MCF 10A (cell line): Measurements from ENCODE around the gene IPO13. TPM values are rescaled to one million over a fixed set of nuclear protein-coding genes. Genes with fewer than 3 reads are reported as not detected.
A peak's percentile ranks its signal among the peaks of the same experiment; 100 is the strongest.

Source experiments
- BruUV-seq: library from RNA; stranded (reverse); fragments of 400-500 nt; replicated peaks from 2 replicates; lab custom pipeline; 2021; lab: Mats Ljungman, UMichigan
- CTCF ChIA-PET: fragments of 300-600 bp; sonication (Branson Sonifier 250); formaldehyde crosslinking; extraction: SDS; loops from one replicate; lab custom pipeline; 2021; ENCODE audit warnings: antibody characterized with exemption, inconsistent platforms; lab: Yijun Ruan, JAX
- POLR2A ChIA-PET: fragments of 300-600, 350-650 bp; sonication (Branson Sonifier 250); formaldehyde crosslinking; extraction: SDS; loops from one replicate; lab custom pipeline; 2020; ENCODE audit warnings: antibody characterized with exemption, inconsistent platforms; lab: Yijun Ruan, JAX
- DNase-seq: peaks from one replicate; pipeline ENCODE4 v3.0.0-alpha.2; 2018; ENCODE audit not compliant: unreplicated experiment
- H3K27ac Mint-ChIP-seq: one replicate; pipeline ENCODE4 v1.8.0; 2022; ENCODE audit warnings: mild to moderate bottlenecking, low read depth, mixed read lengths; ENCODE audit not compliant: unreplicated experiment
- H3K27me3 Mint-ChIP-seq: one replicate; pipeline ENCODE4 v1.8.0; 2022; ENCODE audit warnings: mixed read lengths; ENCODE audit not compliant: insufficient read depth, unreplicated experiment
- H3K36me3 Mint-ChIP-seq: one replicate; pipeline ENCODE4 v1.8.0; 2022; ENCODE audit warnings: mild to moderate bottlenecking, moderate library complexity, mixed read lengths; ENCODE audit not compliant: insufficient read depth, unreplicated experiment
- H3K4me1 Mint-ChIP-seq: one replicate; pipeline ENCODE4 v1.8.0; 2022; ENCODE audit warnings: mixed read lengths; ENCODE audit not compliant: insufficient read depth, unreplicated experiment
- H3K4me3 Mint-ChIP-seq: one replicate; pipeline ENCODE4 v1.8.0; 2022; ENCODE audit warnings: mild to moderate bottlenecking, moderate library complexity, mixed read lengths; ENCODE audit not compliant: unreplicated experiment
- H3K9me3 Mint-ChIP-seq: one replicate; pipeline ENCODE4 v1.8.0; 2022; ENCODE audit warnings: mixed read lengths; ENCODE audit not compliant: unreplicated experiment
- CTCF ChIP-seq: fragments of 200-600 bp; IDR thresholded peaks from one replicate; pipeline ENCODE4 v1.8.0; 2022; ENCODE audit warnings: antibody characterized with exemption, mild to moderate bottlenecking; ENCODE audit not compliant: unreplicated experiment
- intact Hi-C: fragments of 100-400 bp; cut with micrococcal nuclease; formaldehyde crosslinking; loops from 2 replicates; pipeline ENCODE4 v1.14.1; 2022
- total RNA-seq: library from RNA; stranded (reverse); gene quantifications from 2 replicates; pipeline ENCODE4 v1.2.3, GENCODE V29; 2022

The IPO13 gene
- total RNA-seq, 1 experiment from 2014 or later = 23.9 TPM

- Mint-ChIP-seq H3K27ac (no peak overlapping the region), H3K27me3 (no peaks in the 10 kb centered on the region), H3K4me1 (peaks cover 29% of the 10 kb centered on the region), H3K9me3 (no peaks in the 10 kb centered on the region), H3K4me3 (no peak overlapping the region), H3K36me3 (no peaks in the 10 kb centered on the region)
- intact Hi-C loops = loop anchor here (1.0 to 10.0 kb wide), 5 partner anchors 26 to 700 kb away; partner anchors contain the start of gene ST3GAL3
- BruUV-seq = no TSS peak
- POLR2A ChIA-PET = interaction anchor here (0.6 to 3.8 kb wide), 11 partner anchors 8 to 283 kb away, joined by 3 to 34 read pairs (median 4); partner anchors contain the start of gene ATP6V0B
- CTCF ChIA-PET = interaction anchor here (0.5 to 13.0 kb wide), 71 partner anchors 9 to 745 kb away, joined by 3 to 369 read pairs (median 4); partner anchors contain the start of gene IPO13
- no peak for DNase-seq
- no peak for TF ChIP-seq CTCF
Measured at GRCh38 chr1:43934986-43935324, 11.8 kb upstream of the IPO13 start.

- H3K36me3 Mint-ChIP-seq = no peaks in the 10 kb centered on the region
- no peaks in the 10 kb centered on the region for H3K27me3 Mint-ChIP-seq
- peaks cover 29% of the 10 kb centered on the region for H3K4me1 Mint-ChIP-seq
- DNase-seq = no peak
- intact Hi-C loops = loop anchor here (2.0 to 10.0 kb wide), 3 partner anchors 81 to 701 kb away; partner anchors contain the start of gene ST3GAL3
- H3K27ac Mint-ChIP-seq = peak overlapping the region; percentile 39
- CTCF ChIA-PET = interaction anchor here (0.6 to 13.0 kb wide), 37 partner anchors 8 to 408 kb away, joined by 3 to 369 read pairs (median 5); no protein-coding TSS in a partner anchor
- no TSS peak for BruUV-seq
- H3K9me3 Mint-ChIP-seq = no peaks in the 10 kb centered on the region
- no peak for TF ChIP-seq CTCF
- POLR2A ChIA-PET = interaction anchor here (0.6 to 3.8 kb wide), 9 partner anchors 7 to 172 kb away, joined by 3 to 34 read pairs (median 5); partner anchors contain the start of gene ATP6V0B
- H3K4me3 Mint-ChIP-seq = no peak overlapping the region
Measured at GRCh38 chr1:43935711-43936427, 10.9 kb upstream of the IPO13 start.

GRCh38 chr1:43936431-43937151 lies 10.2 kb upstream of the IPO13 start:
- POLR2A ChIA-PET = interaction anchor here (0.6 to 3.8 kb wide), 6 partner anchors 9 to 266 kb away, joined by 3 to 17 read pairs (median 6); partner anchors contain the start of genes ATP6V0B and IPO13
- no peak for DNase-seq

More at GRCh38 chr1:43936431-43937151, 10.2 kb upstream of the IPO13 start:
- H3K27me3 Mint-ChIP-seq = no peaks in the 10 kb centered on the region
- no peak for TF ChIP-seq CTCF
- no TSS peak for BruUV-seq
- CTCF ChIA-PET = interaction anchor here (0.7 to 13.0 kb wide), 6 partner anchors 11 to 173 kb away, joined by 3 to 369 read pairs (median 6); partner anchors contain the start of gene IPO13
- H3K36me3 Mint-ChIP-seq = no peaks in the 10 kb centered on the region
- H3K9me3 Mint-ChIP-seq = no peaks in the 10 kb centered on the region
- no peak overlapping the region for H3K4me3 Mint-ChIP-seq
- peaks cover 24% of the 10 kb centered on the region for H3K4me1 Mint-ChIP-seq
- intact Hi-C loops = loop anchor here (10.0 kb wide), 2 partner anchors 82 to 702 kb away; no protein-coding TSS in a partner anchor
- H3K27ac Mint-ChIP-seq = no peak overlapping the region
